GM13977 (cell line): ENCODE measurements around the gene RBM10.
A peak's percentile ranks its signal among the peaks of the same experiment; 100 is the strongest.

Source experiments
- DNase-seq: peaks from one replicate; pipeline ENCODE4 v3.0.0; 2012; ENCODE audit warnings: low spot score
- in situ Hi-C: fragments of 300-500 bp; cut with MboI; formaldehyde crosslinking; loops from one replicate; pipeline ENCODE4 v1.12.0; 2022; ENCODE audit warnings: low sequenced_read_pairs, low pct_unique_long_range_greater_than_20kb, mixed read lengths, inconsistent platforms; ENCODE audit not compliant: unreplicated experiment
- TF ChIP-seq, protein P1 (sequence below): IDR thresholded peaks from 2 replicates; pipeline ENCODE4 v1.5.1; 2012; ENCODE audit warnings: mild to moderate bottlenecking, control low read depth; ENCODE audit not compliant: insufficient read depth; ENCODE audit errors: extremely low read depth, missing control alignments

RBM10 gene

GRCh38 chrX:47218920-47219815 lies 74.1 kb downstream of the RBM10 start:
- in situ Hi-C loops = no loop called here
- TF ChIP-seq, protein P1, sequence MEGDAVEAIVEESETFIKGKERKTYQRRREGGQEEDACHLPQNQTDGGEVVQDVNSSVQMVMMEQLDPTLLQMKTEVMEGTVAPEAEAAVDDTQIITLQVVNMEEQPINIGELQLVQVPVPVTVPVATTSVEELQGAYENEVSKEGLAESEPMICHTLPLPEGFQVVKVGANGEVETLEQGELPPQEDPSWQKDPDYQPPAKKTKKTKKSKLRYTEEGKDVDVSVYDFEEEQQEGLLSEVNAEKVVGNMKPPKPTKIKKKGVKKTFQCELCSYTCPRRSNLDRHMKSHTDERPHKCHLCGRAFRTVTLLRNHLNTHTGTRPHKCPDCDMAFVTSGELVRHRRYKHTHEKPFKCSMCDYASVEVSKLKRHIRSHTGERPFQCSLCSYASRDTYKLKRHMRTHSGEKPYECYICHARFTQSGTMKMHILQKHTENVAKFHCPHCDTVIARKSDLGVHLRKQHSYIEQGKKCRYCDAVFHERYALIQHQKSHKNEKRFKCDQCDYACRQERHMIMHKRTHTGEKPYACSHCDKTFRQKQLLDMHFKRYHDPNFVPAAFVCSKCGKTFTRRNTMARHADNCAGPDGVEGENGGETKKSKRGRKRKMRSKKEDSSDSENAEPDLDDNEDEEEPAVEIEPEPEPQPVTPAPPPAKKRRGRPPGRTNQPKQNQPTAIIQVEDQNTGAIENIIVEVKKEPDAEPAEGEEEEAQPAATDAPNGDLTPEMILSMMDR = no peak
- peak; percentile 48 for DNase-seq

DNA sequence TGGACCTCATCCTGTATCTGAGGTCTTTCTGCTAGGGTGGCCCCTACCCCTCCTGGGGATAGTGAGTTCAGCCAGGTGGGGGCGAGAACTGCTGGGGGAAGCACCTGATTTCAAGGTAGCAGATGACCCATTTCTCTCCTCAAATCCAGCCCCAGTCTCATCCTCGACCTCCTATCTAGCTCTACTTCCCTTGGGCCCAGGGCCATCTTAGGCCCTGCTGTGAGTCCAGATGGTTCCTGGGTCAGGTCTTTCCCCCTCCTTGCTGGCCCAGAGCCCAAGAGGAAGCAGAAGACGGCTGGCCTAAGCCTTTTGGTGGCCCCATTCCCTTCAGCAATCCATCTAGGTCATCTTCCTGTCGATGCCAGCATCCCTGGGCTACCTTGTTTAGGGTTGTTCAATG lies 76.7 kb downstream of the RBM10 start:
- TF ChIP-seq, protein P1 = no peak
- in situ Hi-C loops = no loop called here
- DNase-seq = no peak

- in situ Hi-C loops = no loop called here
These were observed 77.8 kb downstream of the RBM10 start for GRCh38 chrX:47222751-47223350.

DNA sequence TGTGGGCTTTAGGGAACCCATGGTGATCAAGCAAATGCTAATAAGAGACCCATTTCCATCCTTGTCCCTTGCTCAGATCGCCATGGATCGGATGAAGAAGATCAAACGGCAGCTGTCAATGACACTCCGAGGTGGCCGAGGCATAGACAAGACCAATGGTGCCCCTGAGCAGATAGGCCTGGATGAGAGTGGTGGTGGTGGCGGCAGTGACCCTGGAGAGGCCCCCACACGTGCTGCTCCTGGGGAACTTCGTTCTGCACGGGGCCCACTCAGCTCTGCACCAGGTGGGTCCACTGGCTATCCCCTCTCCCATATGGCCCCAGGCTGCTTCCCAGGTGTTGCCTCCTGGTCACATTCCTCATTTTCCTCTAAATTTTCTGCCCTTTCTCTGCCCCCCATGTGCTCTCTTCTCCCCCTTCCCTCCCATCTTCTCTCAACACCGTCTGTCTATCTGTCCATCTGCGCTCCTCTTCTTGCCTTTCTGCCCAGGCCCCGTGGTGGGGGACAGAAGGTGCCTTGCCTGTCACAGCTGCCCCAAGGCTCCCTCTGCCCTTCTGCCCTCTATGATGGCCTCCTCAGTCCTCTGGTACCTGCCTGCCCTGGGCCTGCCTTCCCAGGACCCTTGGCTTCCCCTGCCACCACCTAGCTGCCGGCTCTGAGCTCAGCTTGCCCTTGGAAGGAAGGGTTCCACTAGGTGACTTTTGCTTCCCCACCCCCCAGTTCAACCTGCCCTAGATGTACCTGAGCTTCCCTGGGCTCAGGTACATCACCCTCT lies 78.6 kb downstream of the RBM10 start:
- in situ Hi-C loops = no loop called here
- TF ChIP-seq, protein P1 = no peak
- DNase-seq = no peak

More at GRCh38 chrX:47222751-47223350, 77.8 kb downstream of the RBM10 start:
- no peak for DNase-seq
- TF ChIP-seq, protein P1 = no peak

DNA sequence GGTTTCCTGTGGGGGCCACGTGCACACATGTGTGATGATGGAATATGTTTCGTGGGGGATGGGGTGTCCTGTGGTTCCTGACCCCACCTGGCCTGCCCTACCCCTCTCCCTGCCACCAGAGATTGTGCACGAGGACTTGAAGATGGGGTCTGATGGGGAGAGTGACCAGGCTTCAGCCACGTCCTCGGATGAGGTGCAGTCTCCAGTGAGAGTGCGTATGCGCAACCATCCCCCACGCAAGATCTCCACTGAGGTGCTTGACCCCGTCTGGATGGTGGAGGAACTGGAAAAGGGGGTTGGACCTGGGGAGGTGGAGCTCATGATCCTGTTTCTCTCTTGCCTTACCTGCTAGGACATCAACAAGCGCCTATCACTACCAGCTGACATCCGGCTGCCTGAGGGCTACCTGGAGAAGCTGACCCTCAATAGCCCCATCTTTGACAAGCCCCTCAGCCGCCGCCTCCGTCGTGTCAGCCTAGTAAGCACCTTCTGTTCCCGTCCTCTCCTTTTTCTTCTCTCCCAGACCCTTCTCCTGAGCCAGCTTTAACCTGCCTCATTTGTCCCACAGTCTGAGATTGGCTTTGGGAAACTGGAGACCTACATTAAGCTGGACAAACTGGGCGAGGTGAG lies 79.4 kb downstream of the RBM10 start:
- in situ Hi-C loops = no loop called here
- no peak for DNase-seq
- TF ChIP-seq, protein P1 = no peak

DNA sequence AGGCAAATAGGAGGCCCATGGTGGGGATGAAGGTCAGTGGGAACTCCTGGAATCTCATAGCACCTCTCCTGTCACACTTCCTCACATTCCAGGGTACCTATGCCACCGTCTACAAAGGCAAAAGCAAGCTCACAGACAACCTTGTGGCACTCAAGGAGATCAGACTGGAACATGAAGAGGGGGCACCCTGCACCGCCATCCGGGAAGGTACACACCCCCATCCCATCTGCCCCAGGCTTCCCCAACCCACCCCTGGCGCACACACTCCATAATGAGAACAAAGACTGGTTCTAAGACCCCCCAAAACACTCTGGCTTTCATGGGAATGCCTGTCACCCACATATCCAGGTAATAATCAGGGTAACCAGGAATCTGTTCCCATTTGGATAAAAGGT lies 79.9 kb downstream of the RBM10 start:
- in situ Hi-C loops = no loop called here
- no peak for DNase-seq
- TF ChIP-seq, protein P1 = no peak
